GM12878 (cell line): ENCODE results near the gene S100P. TPM values are rescaled to one million over a fixed set of nuclear protein-coding genes. Genes with fewer than 3 reads are reported as not detected.
A peak's percentile ranks its signal among the peaks of the same experiment; 100 is the strongest.

Experiments
- ATF2 ChIP-seq: IDR thresholded peaks from 2 replicates; pipeline ENCODE4 v1.6.1; 2012; ENCODE audit warnings: low read length, inconsistent platforms
- CBFB ChIP-seq: IDR thresholded peaks from 2 replicates; pipeline ENCODE4 v1.6.1; 2016; ENCODE audit warnings: antibody characterized with exemption, low read depth
- EZH2 ChIP-seq: IDR thresholded peaks from 2 replicates; pipeline ENCODE4 v1.6.1; 2012; ENCODE audit warnings: low read depth, mild to moderate bottlenecking, control low read depth, inconsistent platforms, low read length, borderline replicate concordance; ENCODE audit not compliant: control insufficient read depth
- KDM1A ChIP-seq: fragments of 200-600 bp; sonication (generic); IDR thresholded peaks from 2 replicates; pipeline ENCODE4 v1.6.1; 2016; ENCODE audit warnings: borderline replicate concordance
- MEF2A ChIP-seq: IDR thresholded peaks from 2 replicates; pipeline ENCODE4 v1.6.1; 2011; ENCODE audit warnings: low read depth, mild to moderate bottlenecking, low read length, moderate library complexity; ENCODE audit not compliant: insufficient read depth
- MEF2B ChIP-seq: fragments of 450-650 bp; IDR thresholded peaks from 2 replicates; pipeline ENCODE4 v1.6.1; 2018; ENCODE audit warnings: mild to moderate bottlenecking, moderate library complexity; ENCODE audit not compliant: partially characterized antibody, poor library complexity, severe bottlenecking
- POLR2AphosphoS2 ChIP-seq: IDR thresholded peaks from 2 replicates; pipeline ENCODE4 v1.6.1; 2011; ENCODE audit warnings: low read depth, mild to moderate bottlenecking, low read length, improper control_type of control experiment, moderate library complexity
- RAD21 ChIP-seq: IDR thresholded peaks from 2 replicates; pipeline ENCODE4 v1.6.1; 2011; ENCODE audit warnings: mild to moderate bottlenecking, low read depth, low read length, moderate library complexity; ENCODE audit not compliant: insufficient read depth
- RAD51 ChIP-seq: fragments of 450-650 bp; IDR thresholded peaks from 2 replicates; pipeline ENCODE4 v1.6.1; 2016; ENCODE audit warnings: moderate library complexity, mild to moderate bottlenecking, inconsistent platforms
- ZBTB40 ChIP-seq: fragments of 450-650 bp; IDR thresholded peaks from 2 replicates; pipeline ENCODE4 v1.6.1; 2016; ENCODE audit warnings: mild to moderate bottlenecking, moderate library complexity, borderline replicate concordance
- ZNF207 ChIP-seq: fragments of 450-650 bp; IDR thresholded peaks from 2 replicates; pipeline ENCODE4 v1.6.1; 2014; ENCODE audit warnings: antibody characterized with exemption, mild to moderate bottlenecking, borderline replicate concordance
- ZNF384 ChIP-seq: IDR thresholded peaks from 2 replicates; pipeline ENCODE4 v1.6.1; 2012; ENCODE audit warnings: low read depth, mild to moderate bottlenecking, low read length, improper control_type of control experiment, borderline replicate concordance
- polyA plus RNA-seq, 11 experiments: library from polyadenylated mRNA; depleted of rRNA in 4 of 11; unstranded in 6 of 11; stranded (reverse) in 5 of 11; fragments of >200 nt; fragmentation: Nextera tagmentation in 4 of 11; fragmentation: Illumina TruSeq in 1 of 11; extraction: Ambion mirVana in 4 of 11; extraction: Trizol in 1 of 11; gene quantifications; 1 replicate in 1 of 11; 2 replicates in 10 of 11; pipeline versions ENCODE4 v1.2.1 to v1.2.3, GENCODE V29; 2011 to 2016; ENCODE audit warnings: inconsistent platforms in 2 of 11, missing spikeins in 2 of 11, low read depth in 1 of 11
- total RNA-seq, 4 experiments: library from RNA; depleted of rRNA in 3 of 4; stranded (reverse); fragments of >200 nt in 3 of 4; fragmentation: Illumina TruSeq in 1 of 4; extraction: Trizol in 1 of 4; gene quantifications; 2 replicates each; pipeline versions ENCODE4 v1.2.1 to v1.2.3, GENCODE V29; 2013 to 2021
- TF ChIP-seq, protein P1 (sequence below): fragments of 450-650 bp; IDR thresholded peaks from 2 replicates; pipeline ENCODE4 v1.6.1; 2017; ENCODE audit warnings: borderline replicate concordance
- TF ChIP-seq, protein P2 (sequence below): fragments of 450-650 bp; formaldehyde crosslinking; IDR thresholded peaks from 2 replicates; pipeline ENCODE4 v1.4.0; 2020; ENCODE audit warnings: mild to moderate bottlenecking, moderate library complexity

Gene S100P
- total and polyA plus RNA-seq, 10 of the 15 experiments (the other 5 are each of a cell fraction or from before 2014, with no cell fraction given): 0.90 TPM; not detected in 9

- TF ChIP-seq RAD21 (no peak), CBFB (no peak), RAD51 (no peak), ATF2 (no peak), ZNF207 (no peak; the same call in 1 of the 2 replicates), MEF2B (no peak), EZH2 (no peak), ZNF384 (no peak), ZBTB40 (no peak; the same call in 1 of the 2 replicates), KDM1A (no peak), POLR2AphosphoS2 (peak; percentile 55; the same call in 1 of the 2 replicates), MEF2A (no peak)
- TF ChIP-seq, protein P1, sequence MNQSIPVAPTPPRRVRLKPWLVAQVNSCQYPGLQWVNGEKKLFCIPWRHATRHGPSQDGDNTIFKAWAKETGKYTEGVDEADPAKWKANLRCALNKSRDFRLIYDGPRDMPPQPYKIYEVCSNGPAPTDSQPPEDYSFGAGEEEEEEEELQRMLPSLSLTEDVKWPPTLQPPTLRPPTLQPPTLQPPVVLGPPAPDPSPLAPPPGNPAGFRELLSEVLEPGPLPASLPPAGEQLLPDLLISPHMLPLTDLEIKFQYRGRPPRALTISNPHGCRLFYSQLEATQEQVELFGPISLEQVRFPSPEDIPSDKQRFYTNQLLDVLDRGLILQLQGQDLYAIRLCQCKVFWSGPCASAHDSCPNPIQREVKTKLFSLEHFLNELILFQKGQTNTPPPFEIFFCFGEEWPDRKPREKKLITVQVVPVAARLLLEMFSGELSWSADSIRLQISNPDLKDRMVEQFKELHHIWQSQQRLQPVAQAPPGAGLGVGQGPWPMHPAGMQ: no peak
- TF ChIP-seq, protein P2, sequence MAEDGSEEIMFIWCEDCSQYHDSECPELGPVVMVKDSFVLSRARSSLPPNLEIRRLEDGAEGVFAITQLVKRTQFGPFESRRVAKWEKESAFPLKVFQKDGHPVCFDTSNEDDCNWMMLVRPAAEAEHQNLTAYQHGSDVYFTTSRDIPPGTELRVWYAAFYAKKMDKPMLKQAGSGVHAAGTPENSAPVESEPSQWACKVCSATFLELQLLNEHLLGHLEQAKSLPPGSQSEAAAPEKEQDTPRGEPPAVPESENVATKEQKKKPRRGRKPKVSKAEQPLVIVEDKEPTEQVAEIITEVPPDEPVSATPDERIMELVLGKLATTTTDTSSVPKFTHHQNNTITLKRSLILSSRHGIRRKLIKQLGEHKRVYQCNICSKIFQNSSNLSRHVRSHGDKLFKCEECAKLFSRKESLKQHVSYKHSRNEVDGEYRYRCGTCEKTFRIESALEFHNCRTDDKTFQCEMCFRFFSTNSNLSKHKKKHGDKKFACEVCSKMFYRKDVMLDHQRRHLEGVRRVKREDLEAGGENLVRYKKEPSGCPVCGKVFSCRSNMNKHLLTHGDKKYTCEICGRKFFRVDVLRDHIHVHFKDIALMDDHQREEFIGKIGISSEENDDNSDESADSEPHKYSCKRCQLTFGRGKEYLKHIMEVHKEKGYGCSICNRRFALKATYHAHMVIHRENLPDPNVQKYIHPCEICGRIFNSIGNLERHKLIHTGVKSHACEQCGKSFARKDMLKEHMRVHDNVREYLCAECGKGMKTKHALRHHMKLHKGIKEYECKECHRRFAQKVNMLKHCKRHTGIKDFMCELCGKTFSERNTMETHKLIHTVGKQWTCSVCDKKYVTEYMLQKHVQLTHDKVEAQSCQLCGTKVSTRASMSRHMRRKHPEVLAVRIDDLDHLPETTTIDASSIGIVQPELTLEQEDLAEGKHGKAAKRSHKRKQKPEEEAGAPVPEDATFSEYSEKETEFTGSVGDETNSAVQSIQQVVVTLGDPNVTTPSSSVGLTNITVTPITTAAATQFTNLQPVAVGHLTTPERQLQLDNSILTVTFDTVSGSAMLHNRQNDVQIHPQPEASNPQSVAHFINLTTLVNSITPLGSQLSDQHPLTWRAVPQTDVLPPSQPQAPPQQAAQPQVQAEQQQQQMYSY (CRISPR knock-in tag): no peak
Observed at GRCh38 chr4:6709230-6710114, 15.8 kb downstream of the S100P start, which contains the start of gene MRFAP1L1 (continued).
